HG03432 (cell line): Measurements from ENCODE around the gene B3GNT3.

Experiments used
- ATAC-seq: cut with Tn5 transposase; IDR thresholded peaks from one replicate; pipeline ENCODE4 v1.9.1; 2021; ENCODE audit warnings: mild to moderate bottlenecking, moderate library complexity; ENCODE audit not compliant: unreplicated experiment

Gene B3GNT3, protein sequence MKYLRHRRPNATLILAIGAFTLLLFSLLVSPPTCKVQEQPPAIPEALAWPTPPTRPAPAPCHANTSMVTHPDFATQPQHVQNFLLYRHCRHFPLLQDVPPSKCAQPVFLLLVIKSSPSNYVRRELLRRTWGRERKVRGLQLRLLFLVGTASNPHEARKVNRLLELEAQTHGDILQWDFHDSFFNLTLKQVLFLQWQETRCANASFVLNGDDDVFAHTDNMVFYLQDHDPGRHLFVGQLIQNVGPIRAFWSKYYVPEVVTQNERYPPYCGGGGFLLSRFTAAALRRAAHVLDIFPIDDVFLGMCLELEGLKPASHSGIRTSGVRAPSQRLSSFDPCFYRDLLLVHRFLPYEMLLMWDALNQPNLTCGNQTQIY

DNA sequence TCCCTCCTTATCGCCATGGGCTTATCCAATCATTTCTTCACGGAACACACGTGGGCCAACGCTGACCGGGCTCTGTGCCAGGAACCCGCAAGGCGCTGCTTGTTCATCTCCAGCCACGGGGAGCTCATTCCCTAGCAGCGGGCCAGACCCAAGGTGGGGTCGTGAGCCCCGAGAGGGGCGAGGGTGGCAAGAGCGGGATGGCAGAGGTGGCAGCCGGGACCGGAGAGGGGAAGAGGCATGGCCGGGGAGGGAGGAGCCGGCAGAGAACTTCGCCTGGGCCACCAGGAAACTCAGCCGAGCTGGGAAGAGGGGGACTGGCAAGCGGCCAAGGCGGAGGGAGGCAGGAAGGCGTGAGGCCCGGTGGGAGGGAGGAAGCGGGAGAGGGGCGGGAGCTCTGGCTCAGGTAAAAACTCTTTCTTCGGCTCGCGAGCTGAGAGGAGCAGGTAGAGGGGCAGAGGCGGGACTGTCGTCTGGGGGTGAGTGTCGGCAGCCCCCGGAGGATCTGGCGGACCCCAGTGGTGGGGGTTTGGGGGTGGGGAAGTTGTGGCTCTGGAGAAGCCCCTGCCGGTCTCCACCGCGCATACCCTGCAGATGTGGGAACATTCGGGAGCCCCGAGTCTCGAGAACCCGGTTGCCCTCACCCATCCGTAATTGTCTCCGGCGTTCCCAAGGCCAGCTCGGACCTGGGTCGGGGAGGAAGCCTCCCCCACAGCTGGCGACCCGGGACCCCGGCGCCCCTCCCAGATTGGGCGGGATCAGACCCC is at the start of gene B3GNT3:
B3GNT3 (plus strand) TSS at position 408 of the 764 bp plus-strand sequence. CDS start 12,670 bp downstream, outside the sequence.
- ATAC-seq: no peak

DNA sequence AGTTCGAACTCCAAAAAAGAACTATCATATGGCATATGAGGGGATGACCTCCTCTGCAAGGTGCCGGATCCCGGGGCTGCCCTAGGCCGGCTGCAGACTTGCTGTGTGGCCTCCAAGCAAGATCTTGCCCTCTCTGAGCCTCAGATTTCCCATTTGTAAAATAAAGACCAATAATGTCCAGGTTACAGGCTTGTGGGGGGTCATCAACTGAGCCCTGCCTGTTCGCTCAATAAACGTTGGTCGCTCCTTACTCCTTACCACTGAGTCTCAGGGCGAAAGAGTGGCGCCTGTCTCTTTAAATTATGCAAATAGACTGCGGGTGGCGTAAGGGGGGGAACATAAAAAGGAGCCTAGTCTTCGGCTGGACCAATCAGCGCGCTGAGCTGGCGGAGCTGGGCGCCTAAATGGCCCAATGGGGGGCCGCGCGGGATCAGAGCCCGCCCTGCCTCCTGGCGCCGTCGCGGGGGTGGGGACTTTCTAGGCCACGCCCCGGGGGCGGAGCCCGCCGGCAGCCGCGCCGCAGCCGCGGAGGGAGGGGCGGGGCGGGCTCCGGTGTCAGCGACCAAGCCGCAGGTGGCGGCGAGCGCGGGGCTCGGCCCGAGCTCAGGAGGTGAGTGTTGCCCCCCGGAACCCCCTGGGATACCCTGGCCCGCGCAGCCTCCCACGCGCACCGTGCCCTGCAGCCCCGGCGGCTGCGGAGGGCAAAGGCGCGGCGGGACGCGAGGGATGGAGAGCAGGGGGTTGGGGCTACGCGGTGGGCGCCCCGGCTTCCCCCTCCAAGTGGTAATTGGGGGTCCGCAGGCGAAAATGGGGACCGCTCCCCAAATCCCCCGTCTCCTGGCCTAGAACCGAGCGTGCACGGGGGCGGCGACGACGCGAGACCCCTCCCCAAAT is 47.5 kb upstream of the B3GNT3 start:
- peak; percentile 71 for ATAC-seq

DNA sequence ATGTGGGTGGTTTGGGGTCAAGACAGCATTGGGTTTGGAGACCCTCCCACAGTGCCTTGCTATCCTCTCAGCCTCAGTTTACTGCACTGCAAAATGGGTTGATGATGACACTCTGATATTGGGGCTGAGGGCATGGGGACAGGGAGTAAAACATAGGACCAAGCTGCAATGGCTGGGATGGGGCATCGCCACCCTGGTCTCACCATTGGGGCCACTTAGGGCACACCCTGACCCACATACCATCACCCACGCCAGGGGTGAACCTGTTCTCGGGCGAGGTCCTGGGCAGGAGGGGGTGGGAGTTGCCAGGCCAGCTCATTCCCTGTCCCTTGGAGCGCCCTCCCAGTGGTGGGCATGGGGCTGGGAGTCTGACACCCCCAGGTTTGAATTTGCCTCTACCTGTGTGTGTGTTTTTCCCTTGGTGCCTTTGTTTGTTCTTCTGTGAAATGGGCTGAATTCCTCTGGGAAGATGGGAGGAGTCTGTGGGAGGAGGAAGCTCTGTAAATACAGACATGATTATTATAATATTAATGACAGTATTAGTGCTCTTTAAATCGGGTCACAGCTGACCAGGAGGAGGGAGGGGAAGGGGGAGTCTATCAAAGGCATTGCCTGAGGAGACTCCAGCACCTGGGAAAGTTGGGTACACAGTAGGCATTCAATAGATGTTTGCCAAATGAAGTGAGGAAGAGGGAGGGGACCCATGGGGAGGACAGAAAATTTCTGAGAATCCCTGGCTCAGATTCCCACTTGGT is 45.9 kb upstream of the B3GNT3 start:
- no peak for ATAC-seq

DNA sequence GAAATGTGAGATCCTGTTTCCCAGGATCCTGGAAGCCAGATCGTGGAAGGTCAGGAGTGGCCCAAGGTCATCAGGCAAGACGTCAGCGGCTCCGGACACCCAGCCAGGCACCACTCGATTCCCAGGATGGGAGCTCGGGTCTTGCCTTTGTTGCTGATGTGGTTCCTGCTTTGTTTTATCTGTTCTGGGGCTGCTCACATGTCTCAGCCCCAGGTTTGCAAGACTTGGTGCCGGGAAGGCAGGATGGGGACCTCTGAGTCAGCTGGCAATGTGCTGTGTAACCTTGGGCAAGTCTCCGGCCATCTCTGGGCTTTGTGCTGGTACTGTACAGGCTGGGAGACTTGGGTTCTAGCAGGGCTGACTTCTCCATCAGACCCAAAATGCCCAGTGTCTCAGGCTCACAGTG is 45.0 kb upstream of the B3GNT3 start:
- ATAC-seq: no peak

DNA sequence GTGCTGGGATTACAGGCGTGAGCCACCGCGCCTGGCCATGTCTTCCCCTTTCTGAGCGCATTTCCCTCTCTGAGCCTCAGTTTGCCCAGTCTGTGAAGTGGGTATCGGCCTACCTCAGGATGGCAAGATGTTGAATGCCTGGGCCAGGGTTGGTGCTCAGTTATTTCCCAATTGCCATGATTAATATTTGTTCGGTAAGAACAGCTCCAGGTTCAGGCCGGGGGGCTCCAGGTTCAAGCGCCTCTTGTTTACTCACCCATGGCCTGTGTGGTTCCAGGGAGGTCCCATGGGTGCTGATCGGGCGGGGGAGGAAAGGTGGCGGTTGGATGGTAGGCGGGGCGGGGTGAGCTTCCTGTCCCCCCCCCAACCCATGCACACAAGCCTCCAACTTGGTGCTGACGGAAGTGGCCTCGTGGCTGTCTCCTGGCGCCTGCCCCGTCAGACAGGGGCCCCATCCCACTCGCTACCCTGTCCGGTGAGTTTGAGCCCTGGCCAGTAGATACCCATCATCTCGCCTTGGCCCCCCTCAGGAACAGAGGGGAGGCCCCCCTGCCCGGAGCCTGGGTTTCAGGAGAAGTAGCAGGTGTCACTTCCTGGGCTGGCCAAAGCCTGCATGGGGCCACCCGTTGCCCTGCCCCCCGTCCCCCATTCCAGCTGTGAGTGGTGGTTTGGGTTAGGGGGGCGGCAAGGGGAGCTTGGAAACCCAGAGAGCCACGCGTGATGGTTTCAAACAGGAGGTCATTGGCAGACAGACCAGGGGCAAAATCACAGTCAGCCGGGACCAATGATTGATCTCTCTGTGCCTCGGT is 43.6 kb upstream of the B3GNT3 start, which contains the start of gene FCHO1:
FCHO1 (plus strand) TSS at position 375 of the 809 bp plus-strand sequence. CDS start 3,688 bp downstream, outside the sequence.
- peak; percentile 39 for ATAC-seq

DNA sequence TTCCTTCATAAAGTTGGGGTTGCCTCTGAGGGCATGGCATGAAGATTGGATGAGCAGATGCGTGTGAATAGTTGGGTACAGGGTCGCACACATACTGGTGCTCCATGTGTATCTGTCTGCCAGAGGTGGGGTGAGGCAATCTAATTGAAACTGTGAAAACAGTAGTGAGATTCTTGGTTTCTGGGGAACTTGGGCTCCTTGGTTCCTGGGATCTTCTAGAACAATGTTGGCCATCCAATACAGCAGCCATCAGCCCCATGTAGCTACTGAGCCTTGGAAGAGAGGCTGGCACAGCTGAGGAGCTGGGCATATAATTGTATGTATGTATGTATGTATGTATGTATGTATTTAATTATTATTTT is 43.0 kb upstream of the B3GNT3 start:
- no peak for ATAC-seq

DNA sequence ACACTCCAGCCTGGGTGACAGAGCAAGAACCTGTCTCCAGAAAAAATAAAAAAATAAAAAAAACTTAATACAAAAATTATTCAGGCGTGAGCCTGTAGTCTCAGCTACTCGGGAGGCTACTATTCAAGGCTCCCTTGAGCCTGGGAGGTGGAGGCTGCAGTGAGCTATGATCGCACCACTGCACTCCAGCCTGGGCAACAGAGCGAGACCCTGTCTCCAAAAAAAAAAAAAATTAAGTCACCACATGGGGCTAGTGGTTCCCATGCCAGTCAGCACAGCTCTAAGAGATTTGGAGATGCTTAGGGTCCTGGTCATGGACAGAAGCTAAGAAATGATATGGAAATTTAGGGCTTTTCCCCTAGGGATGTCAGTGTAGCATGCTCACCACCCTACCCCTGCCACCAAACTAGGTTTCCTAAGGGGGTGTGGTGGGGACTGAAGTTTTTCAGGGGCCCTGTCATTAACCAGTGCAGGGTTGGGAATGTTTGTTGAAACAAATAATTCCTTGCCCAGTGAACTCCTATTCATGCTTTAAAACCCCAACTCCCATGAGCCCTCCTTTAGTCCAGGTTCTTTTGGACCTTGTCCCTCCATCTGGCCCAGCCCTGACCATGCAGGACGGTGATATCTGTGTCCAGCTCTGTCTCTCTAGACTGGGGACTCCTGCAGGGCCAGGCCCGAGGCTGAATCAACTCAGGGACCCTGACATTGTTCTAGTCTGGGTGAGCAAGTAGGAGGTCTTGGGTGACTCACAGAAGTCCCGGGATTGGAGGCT is 41.9 kb upstream of the B3GNT3 start:
- ATAC-seq: no peak

DNA sequence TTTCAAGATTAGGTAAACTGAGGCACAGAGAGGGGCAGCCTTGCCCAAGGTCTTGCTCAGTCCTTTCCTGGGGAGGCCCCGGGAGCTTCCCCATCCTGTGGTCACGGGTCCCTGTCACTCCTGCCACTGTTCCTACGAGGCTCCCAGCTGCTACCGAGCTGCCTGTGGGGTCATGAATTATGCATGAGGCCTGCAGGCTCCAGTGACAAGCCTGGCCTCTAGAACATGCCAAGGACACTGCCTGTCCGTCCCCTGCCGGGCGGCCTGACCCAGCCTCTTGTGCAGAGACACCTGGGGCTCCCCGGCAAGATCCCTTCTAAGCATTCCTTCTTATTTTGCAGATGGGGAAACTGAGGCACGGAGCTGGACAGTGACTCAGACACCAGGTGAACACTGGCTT is 41.0 kb upstream of the B3GNT3 start:
- ATAC-seq: no peak

DNA sequence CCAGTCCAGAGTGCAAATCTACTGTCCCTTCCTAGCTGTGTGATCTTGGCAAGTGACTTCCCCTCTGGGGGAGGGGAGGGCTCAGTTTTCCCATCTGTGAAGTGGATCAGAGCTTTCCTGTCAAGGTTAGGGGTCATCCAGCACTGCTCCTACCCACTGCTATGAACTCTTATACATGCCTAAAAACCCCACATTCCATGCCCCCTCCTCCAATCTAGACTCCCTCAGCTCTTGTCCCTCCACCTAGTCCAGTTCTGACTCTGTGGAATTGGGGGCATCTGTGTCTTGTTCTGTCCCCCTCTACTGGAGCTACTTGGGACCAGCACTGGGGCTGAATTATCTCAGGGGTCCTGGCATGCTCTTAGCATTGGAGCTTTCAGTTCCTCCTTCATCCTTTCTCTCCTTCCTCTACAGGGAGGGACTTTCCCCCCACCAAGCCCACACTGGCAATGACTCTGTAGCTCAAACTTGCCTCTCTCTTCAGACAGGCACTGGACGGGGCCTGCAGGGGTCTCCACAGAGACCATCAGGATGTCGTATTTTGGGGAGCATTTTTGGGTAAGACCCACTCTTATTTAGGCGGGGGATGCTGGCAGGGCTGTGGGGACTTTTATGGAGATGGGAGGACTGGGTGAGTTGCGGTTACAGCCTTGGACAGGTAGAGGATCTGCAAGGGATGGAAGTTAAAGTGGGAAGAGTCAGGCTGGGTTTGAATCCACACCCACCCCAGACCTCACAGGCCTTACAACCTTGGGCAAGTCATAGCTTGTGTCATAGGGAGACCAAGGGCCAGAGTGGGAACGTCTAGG is 40.1 kb upstream of the B3GNT3 start:
- peak; percentile 42 for ATAC-seq

DNA sequence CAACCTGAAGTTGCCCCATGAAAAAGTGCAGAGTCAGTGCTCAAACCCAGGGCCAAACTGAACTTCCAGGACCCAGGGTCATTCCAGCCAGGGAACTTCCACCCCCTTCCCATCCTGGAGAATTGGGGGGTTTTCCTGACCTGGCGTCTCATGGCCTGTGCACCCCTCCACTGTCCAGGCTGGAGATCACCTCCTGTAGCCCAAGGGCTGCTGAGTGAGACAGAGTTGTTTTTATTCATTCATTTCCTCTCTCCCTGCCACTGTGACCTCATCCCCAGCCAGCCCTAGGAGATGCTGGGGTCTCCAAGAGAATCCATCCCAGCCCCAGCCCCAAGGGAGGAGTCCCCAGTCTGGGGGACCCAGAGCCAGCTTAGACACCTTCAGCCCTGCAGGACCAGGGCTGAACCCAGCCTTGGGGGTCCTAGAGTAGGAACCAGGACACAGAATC is 39.5 kb upstream of the B3GNT3 start:
- no peak for ATAC-seq

DNA sequence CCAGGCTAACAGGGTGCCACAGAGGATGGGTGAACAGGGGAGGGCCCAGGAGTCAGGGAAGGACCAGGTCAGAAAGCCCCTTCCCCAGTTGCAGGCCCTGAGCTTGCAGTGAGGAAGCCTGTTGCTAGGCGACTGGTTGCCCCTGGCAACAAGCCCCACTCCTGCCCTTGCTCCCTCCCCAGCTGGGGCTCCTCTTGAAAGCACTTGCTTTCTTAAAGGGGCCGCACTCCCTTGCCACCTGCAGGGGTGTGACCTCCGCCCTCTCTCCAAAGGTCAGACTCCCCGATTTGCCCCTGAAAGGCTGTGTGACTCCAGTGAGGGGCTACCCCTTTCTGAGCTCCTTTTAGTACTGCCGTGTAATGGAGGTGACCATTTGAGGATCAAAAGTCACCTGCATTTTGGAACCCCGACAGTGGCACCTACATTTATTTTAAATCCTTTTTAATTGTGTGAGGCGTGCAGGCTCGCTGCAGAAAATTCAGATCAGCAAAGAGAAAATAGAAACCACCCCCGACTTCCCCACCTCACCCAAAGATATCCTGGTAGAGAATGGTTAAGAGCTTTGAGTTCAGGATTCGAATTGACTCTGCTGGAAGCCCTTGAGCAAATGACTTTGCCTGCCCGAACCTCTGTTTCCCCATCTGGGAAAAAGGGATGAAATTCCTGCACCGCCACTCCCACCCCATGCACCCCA is 38.8 kb upstream of the B3GNT3 start:
- ATAC-seq: peak; percentile 31

DNA sequence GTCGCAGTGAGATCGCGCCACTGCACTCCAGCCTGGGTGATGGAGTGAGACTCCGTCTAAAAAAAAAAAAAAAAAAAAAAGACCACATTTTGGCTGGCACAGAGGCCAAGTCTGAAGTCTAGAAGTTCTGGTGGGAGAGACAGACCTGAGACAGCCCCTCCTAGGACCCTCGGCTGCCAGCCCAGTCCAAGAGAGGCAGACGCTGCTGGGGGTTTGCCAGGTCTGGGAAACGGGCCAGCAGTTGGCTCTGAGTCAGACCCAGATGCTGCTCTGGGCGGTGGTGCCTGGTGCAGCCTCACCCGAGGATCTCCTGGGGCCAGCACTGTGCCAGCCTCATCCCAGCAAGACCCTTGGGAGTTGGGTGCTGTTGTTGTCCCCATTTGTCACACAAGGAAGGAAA is 37.8 kb upstream of the B3GNT3 start:
- ATAC-seq: no peak

DNA sequence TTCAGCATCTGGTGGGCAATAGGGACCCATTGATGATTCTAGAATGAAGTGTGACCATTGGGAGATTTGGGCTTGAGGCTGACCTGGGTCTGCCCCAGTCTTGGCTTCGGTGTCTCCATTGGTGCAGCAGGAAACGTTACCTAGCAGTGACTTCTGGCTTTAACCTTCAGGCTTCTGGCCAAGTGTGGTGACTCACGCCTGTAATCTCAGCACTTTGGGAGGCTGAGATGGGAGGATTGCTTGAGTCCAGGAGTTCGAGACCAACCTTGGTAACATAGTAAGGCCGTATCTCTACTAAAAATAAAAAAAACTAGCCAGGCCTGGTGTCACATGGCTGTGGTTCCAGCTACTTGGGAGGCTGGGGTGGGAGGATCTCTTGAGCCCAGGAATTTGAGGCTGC is 36.4 kb upstream of the B3GNT3 start:
- ATAC-seq: no peak

DNA sequence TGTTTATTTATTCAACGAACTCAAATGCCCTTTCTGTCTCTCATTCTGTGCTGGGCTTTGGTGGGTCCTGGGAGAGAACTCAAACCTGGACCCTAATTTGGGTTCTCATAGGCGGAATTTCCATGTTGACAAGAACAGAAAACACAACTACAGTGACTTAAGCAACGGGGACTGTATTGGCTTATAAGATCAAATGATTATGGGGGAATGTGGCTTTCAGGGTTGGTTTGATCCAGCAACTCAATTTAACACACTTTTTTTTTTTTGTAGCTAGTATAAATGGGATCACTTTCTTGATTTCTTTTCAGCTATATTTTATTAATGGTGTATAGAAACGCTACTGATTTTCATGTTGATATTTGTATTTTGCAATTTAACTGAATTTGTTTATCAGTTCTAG is 33.8 kb upstream of the B3GNT3 start:
- no peak for ATAC-seq

DNA sequence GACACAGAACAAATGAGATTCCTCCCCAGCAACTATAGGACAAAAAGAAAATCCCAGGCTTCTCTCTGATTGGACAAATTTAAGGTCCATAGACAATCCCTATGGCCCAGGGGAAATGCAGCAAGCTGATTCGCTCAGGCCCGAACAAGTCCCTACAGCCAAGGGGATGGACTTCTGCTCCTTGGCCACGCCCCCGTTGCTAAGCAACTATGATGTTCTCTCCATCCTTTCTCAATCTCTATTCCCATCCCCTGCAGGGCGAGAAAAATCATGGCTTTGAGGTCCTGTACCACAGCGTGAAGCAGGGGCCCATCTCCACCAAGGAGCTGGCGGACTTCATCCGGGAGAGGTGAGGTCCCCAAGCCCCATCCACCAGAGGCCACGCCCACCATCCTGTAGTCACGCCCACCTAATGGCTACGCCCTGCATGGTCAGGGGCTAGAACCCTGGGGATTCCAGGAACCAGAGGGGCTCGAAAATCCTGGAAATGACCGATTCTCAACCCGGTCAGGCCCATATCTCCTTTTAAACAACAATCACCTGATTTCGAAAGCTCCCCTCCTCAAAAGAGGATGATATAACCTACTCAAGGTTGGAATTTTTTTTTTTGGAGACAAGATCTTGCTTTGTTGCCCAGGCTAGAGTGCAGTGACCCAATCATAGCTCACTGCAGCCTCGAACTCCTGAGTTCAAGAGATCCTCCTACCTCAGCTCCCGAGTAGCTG is 32.3 kb upstream of the B3GNT3 start:
- no peak for ATAC-seq

DNA sequence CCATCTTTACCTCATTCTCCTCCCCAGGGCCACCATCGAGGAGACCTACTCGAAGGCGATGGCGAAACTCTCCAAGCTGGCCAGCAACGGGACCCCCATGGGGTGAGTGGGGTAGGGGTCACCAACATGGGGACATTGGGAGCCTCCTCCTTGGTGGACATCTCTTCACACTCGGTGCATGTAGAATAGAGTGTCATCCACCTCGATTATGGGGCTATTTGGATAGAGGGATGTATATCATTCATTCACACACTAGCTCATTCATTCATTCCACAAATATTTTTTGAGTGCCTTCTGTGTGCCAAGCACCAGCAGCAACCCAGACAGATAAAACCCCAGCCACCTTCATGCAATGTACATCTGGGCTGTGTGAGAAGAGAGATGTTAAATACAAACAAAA is 30.6 kb upstream of the B3GNT3 start:
- ATAC-seq: no peak
